GM12872 (cell line): Measurements from ENCODE around the gene ITGAD.

Source experiments
- CTCF ChIP-seq: IDR thresholded peaks from 3 replicates; pipeline ENCODE4 v1.5.1; 2011; ENCODE audit warnings: low read depth, mild to moderate bottlenecking, low read length, moderate library complexity; ENCODE audit not compliant: insufficient read depth

The ITGAD gene

DNA sequence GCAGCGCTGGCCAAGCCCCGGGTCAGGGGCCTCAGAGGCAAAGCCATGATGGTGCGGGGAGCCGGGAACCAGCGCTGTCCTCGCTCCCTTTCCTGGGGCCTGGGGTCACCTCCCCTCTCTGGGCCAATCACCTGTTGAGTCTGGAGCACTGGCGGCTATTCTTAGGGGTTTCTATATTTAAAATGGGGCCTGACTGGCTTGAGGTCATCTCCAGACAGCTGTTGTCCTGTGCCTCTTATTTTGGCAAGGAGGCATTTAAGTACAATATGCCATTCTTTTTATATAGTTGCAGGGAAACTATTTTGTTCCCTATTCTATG, 35.1 kb downstream of the ITGAD start, which contains the start of gene COX6A2:
TSS of gene COX6A2 (minus strand) at position 82 of the 319 bp plus-strand sequence. CDS start at position 47, 35 bp downstream.
- no peak for TF ChIP-seq CTCF

GRCh38 chr16:31428638-31429247, 35.6 kb downstream of the ITGAD start:
- TF ChIP-seq CTCF, result no peak

DNA sequence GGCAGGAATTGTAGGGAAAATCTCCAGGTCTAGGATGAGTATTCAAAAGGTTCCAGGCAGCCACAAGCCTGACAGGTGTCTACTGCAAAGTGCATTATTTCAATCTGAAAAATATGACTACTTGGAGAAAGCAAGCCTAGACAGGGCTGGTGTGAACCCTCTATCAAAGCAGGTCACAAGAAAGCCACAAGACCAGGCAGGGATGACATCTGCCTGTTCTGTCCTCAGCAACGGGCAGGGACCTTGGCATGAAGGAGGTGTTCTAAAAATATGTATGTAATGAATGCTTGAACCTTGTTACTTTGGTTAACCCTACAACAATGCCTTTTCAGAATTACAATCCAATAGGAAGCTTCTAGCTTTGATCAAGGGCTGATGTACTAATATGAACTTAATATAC, 36.2 kb downstream of the ITGAD start:
- TF ChIP-seq CTCF, result no peak

DNA sequence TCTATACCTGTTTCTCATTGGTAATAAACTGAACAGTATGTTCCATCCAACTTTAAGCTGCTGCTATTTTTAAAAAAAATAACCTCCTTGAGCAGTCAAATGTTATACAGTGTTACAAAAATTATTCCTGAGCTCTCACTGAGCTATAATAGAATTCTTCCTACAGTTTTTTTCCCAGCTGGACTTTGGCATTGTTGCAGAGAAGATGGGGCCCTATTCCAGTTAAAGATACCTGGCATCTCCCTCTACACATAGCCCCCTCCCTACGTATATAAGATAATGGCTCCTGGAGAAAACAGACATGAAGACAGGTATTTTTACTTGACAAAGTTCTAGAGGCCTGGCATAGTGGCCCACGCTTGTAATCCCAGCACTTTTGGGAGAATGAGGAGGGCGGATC, 36.7 kb downstream of the ITGAD start:
- TF ChIP-seq CTCF, result no peak

- TF ChIP-seq CTCF, result no peak
Observed at GRCh38 chr16:31430380-31431052, 37.4 kb downstream of the ITGAD start.

DNA sequence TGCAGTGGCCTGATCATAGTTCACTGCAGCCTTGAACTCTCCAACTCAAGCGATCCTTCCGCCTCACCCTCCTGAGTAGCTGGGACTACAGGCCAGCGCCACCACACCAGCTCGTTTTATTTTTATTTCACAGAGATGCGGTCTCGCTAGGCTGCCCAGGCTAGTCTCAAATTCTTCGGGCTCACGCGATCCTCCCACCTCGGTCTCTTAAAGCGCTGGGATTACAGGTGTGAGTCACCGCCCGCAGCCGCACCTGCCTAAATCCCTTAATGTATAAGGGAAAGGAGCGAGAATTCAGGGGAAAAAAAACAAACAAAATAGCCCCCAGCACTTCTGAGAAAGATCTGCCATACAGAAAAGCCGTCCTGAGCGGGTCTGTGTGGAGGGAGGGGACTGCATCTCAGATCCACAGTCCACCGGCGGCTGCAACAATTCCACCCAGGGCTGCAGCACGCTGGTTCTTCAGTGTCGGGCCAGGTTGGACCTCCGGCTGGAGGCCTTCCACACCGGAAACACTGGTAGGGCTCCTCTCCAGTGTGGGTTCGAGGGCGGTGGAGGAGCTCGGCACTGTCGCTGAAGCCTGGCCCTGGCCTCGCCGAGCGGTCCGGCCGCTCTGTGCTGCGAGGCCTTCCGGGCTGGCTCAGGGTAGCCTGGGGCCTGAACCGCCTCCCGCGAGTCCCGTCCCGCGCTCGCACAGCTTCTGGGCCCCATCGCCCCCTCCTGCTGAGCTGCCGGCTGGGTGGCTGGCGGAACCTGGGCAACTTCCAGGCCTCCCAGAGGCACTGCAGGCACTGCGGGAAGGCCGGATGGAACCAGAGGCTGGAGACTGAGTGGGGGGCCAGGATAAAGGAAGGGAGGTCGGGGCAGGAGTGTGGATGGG, 42.4 kb downstream of the ITGAD start:
- no peak for TF ChIP-seq CTCF
